CD4-positive, alpha-beta memory T cell (primary cell): ENCODE data around the gene ESYT3. TPM values are rescaled to one million over a fixed set of nuclear protein-coding genes. Genes with fewer than 3 reads are reported as not detected.
"Not testable (repeated sequence)": the region's sequence is repeated elsewhere in the genome, so short reads cannot be mapped to it uniquely, and the experiment has no call there.

Experiments used
- CTCF ChIA-PET: fragments of 350-600 bp; sonication (Branson Sonifier 250); formaldehyde crosslinking; loops from one replicate; lab custom pipeline; 2021; ENCODE audit warnings: inconsistent platforms; ENCODE audit not compliant: partially characterized antibody; lab: Charles Lee
- POLR2A ChIA-PET: fragments of 350-600 bp; sonication (Branson Sonifier 250); formaldehyde crosslinking; loops from one replicate; lab custom pipeline; 2021; ENCODE audit not compliant: partially characterized antibody; lab: Charles Lee
- DNase-seq, 5 donors: peaks; one replicate each; pipeline versions ENCODE4 v3.0.0 to v3.0.0-alpha.2; 2020 to 2022; ENCODE audit warnings: mixed read lengths in 1 of 5
- H3K27ac ChIP-seq: one replicate; pipeline ENCODE4 v1.7.0; 2013; ENCODE audit warnings: low read depth, low read length
- H3K27me3 ChIP-seq: 2 replicates; pipeline ENCODE4 v1.7.0; 2013; ENCODE audit warnings: mild to moderate bottlenecking, low read length, moderate library complexity; ENCODE audit not compliant: insufficient read depth
- H3K36me3 ChIP-seq: 2 replicates; pipeline ENCODE4 v1.7.0; 2013; ENCODE audit warnings: mild to moderate bottlenecking, low read length, moderate library complexity; ENCODE audit not compliant: insufficient read depth
- H3K4me1 ChIP-seq: 2 replicates; pipeline ENCODE4 v1.7.0; 2013; ENCODE audit warnings: mild to moderate bottlenecking, low read length, moderate library complexity; ENCODE audit not compliant: insufficient read depth
- H3K4me3 ChIP-seq, 2 donors: one replicate each; pipeline ENCODE4 v1.7.0; 2013; ENCODE audit warnings: low read length in 2 of 2, mild to moderate bottlenecking in 1 of 2
- H3K9me3 ChIP-seq, 2 donors: one replicate each; pipeline ENCODE4 v1.7.0; 2013; ENCODE audit warnings: low read length in 2 of 2, control low read depth in 1 of 2; ENCODE audit not compliant: control insufficient read depth in 1 of 2
- H3K27ac Mint-ChIP-seq, 7 donors: one replicate each; pipeline ENCODE4 v1.8.0; 2020 to 2021; ENCODE audit warnings: mixed read lengths in 7 of 7, mild to moderate bottlenecking in 6 of 7, inconsistent platforms in 3 of 7, moderate library complexity in 3 of 7
- H3K27me3 Mint-ChIP-seq, 2 donors: one replicate each; pipeline ENCODE4 v1.8.0; 2020 to 2021; ENCODE audit warnings: mixed read lengths in 2 of 2
- H3K36me3 Mint-ChIP-seq, 2 donors: one replicate each; pipeline ENCODE4 v1.8.0; 2020 to 2021; ENCODE audit warnings: mixed read lengths in 2 of 2, inconsistent platforms in 1 of 2, mild to moderate bottlenecking in 1 of 2
- H3K4me1 Mint-ChIP-seq, 4 donors: one replicate each; pipeline ENCODE4 v1.8.0; 2020 to 2021; ENCODE audit warnings: mixed read lengths in 4 of 4, mild to moderate bottlenecking in 1 of 4
- H3K4me3 Mint-ChIP-seq, 8 donors: one replicate each; pipeline ENCODE4 v1.8.0; 2020 to 2021; ENCODE audit warnings: mixed read lengths in 8 of 8, mild to moderate bottlenecking in 7 of 8, moderate library complexity in 6 of 8, inconsistent platforms in 3 of 8
- H3K9me3 Mint-ChIP-seq, 8 donors: one replicate each; pipeline ENCODE4 v1.8.0; 2020 to 2021; ENCODE audit warnings: mixed read lengths in 8 of 8, mild to moderate bottlenecking in 5 of 8, inconsistent platforms in 3 of 8, moderate library complexity in 1 of 8
- intact Hi-C: fragments of 100-400 bp; cut with micrococcal nuclease; formaldehyde crosslinking; loops from one replicate; pipeline ENCODE4 v1.15.1; 2023
- polyA plus RNA-seq, 2 donors: library from polyadenylated mRNA; unstranded; fragments of 300-500 nt; fragmentation: Illumina TruSeq; gene quantifications; one replicate each; pipeline ENCODE4 v1.2.3, GENCODE V29; 2021
- total RNA-seq, 2 experiments: library from RNA; stranded (reverse); gene quantifications; one replicate each; pipeline ENCODE4 v1.2.3, GENCODE V29; 2021

Gene ESYT3
- total and polyA plus RNA-seq, 4 experiments from 2014 or later: 0.11 TPM; not detected in 3

DNA sequence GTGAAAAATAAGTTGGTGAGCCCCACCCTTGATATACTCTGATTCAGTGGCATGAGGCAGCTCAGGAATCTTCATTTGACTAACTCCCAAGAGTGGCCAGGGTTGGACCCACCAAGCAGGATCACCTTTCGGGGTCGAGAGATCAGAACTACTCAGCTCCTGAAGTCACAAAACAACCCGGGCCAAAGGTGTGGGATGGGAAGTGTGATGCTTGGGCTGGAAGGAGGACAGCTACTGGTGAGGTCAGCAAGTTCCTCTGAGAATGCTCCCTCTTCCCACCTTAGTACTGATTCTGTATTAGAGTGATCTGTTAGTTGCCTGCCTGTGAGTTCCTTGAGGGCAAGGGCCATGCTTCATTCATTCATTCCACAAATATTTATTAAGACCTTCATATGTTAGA, 15.1 kb downstream of the ESYT3 start:
- H3K4me3 ChIP-seq: no peak overlapping the region
- no peak for DNase-seq
- no peaks in the 10 kb centered on the region for H3K4me1 ChIP-seq
- H3K27ac ChIP-seq: no peak overlapping the region
- no peaks in the 10 kb centered on the region for H3K36me3 ChIP-seq
- H3K36me3 Mint-ChIP-seq: no peaks in the 10 kb centered on the region
- intact Hi-C loops: no loop called here
- ChIA-PET CTCF (interaction anchor here (0.8 kb wide), 1 partner anchor 35 kb away, joined by 5 read pairs; no protein-coding TSS in a partner anchor), POLR2A (no interaction called here)
- peaks cover 0 to under 1% (median 0%) of the 10 kb centered on the region in 4 donors for H3K4me1 Mint-ChIP-seq
- no peak overlapping the region for H3K4me3 Mint-ChIP-seq
- H3K27me3 Mint-ChIP-seq: no peaks in the 10 kb centered on the region
- peak overlapping the region in 1 of 7 donors; percentile 42 for H3K27ac Mint-ChIP-seq
- no peaks in the 10 kb centered on the region for H3K9me3 ChIP-seq
- H3K27me3 ChIP-seq: no peaks in the 10 kb centered on the region
- H3K9me3 Mint-ChIP-seq: no peaks in the 10 kb centered on the region

DNA sequence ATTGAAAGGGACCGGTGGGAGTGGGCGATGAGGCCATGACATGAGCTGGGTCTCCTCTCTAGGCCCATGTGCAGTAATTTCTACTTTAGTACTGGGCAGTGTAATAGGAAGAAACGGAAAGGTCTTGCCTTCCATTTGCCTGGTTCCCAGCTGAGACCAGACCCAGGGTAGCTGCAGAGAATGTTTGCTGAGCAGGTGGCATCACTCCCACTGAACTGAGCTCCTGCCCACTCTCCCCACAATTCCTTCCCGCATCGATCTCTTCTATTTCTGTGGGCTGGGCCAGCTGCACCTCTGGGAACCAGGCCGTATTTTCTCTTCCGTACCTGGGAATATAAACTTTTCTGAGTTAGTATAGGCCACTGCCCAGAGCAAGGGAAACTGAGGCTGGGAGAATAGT, 15.8 kb downstream of the ESYT3 start:
- no peaks in the 10 kb centered on the region for H3K9me3 ChIP-seq
- H3K4me3 Mint-ChIP-seq: no peak overlapping the region
- DNase-seq: no peak
- H3K4me1 ChIP-seq: no peaks in the 10 kb centered on the region
- H3K36me3 ChIP-seq: no peaks in the 10 kb centered on the region
- H3K4me1 Mint-ChIP-seq: peaks cover 0 to 3% (median 0%) of the 10 kb centered on the region in 4 donors
- ChIA-PET CTCF (interaction anchor here (0.8 kb wide), 1 partner anchor 36 kb away, joined by 5 read pairs; no protein-coding TSS in a partner anchor), POLR2A (no interaction called here)
- peak overlapping the region in 1 of 7 donors; percentile 9 for H3K27ac Mint-ChIP-seq
- H3K9me3 Mint-ChIP-seq: no peaks in the 10 kb centered on the region
- no peak overlapping the region for H3K4me3 ChIP-seq
- no peak overlapping the region for H3K27ac ChIP-seq
- no peaks in the 10 kb centered on the region for H3K36me3 Mint-ChIP-seq
- H3K27me3 ChIP-seq: no peaks in the 10 kb centered on the region
- H3K27me3 Mint-ChIP-seq: no peaks in the 10 kb centered on the region
- intact Hi-C loops: no loop called here

- Mint-ChIP-seq H3K36me3 (no peaks in the 10 kb centered on the region), H3K4me3 (no peak overlapping the region), H3K9me3 (no peaks in the 10 kb centered on the region), H3K27me3 (no peaks in the 10 kb centered on the region), H3K27ac (no peak overlapping the region), H3K4me1 (peaks cover 0 to 7% (median 4%) of the 10 kb centered on the region in 4 donors)
- no peak for DNase-seq
- peaks cover 2% of the 10 kb centered on the region for H3K4me1 ChIP-seq
- no peak overlapping the region for H3K27ac ChIP-seq
- H3K27me3 ChIP-seq: no peaks in the 10 kb centered on the region
- no peak overlapping the region for H3K4me3 ChIP-seq
- CTCF ChIA-PET: no interaction called here
- no peaks in the 10 kb centered on the region for H3K36me3 ChIP-seq
- no peaks in the 10 kb centered on the region for H3K9me3 ChIP-seq
- POLR2A ChIA-PET: no interaction called here
- intact Hi-C loops: no loop called here
Observed at GRCh38 chr3:138450704-138451424, 16.4 kb downstream of the ESYT3 start.

DNA sequence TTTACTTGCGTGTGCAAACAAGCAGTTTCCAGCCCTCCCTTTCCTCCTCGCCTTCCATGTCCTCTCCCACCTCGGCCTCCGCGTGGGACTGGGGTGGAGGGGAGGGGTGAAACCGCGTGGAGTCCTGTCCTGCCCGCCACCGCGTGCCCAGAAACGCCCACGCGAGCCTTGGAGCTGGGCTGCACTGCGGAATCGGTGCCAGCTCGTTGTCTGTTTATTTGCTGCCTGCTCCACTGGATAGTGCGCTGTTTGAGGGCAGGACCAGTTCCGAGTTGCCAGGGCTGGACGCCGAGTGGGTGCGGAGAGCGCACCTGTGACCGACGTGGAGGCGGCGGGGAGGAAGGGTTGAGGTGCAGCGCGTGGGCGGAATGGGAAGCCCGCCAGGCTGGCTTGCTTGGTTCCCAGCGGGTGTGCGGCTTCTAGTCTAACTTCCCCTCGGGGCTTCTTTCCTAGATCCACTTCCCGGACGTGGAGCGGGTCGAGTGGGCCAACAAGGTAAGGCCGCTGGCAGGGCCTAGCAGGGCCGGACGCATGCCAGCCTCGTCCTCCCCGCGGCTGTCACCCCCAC, 17.3 kb downstream of the ESYT3 start:
- Mint-ChIP-seq H3K27me3 (no peaks in the 10 kb centered on the region), H3K36me3 (no peaks in the 10 kb centered on the region), H3K9me3 (peaks cover 0 to 2% (median 0%) of the 10 kb centered on the region in 8 donors), H3K27ac (no peak overlapping the region), H3K4me3 (no peak overlapping the region), H3K4me1 (peaks cover 2 to 11% (median 10%) of the 10 kb centered on the region in 4 donors)
- ChIA-PET POLR2A (interaction anchor here (0.6 kb wide), 1 partner anchor 1078 kb away, joined by 3 read pairs; no protein-coding TSS in a partner anchor), CTCF (no interaction called here)
- no peak for DNase-seq
- no peaks in the 10 kb centered on the region for H3K27me3 ChIP-seq
- H3K27ac ChIP-seq: no peak overlapping the region
- intact Hi-C loops: no loop called here
- H3K4me1 ChIP-seq: peaks cover 7% of the 10 kb centered on the region
- H3K9me3 ChIP-seq: no peaks in the 10 kb centered on the region
- no peak overlapping the region for H3K4me3 ChIP-seq
- no peaks in the 10 kb centered on the region for H3K36me3 ChIP-seq

- intact Hi-C loops: no loop called here
Observed at GRCh38 chr3:138452436-138452835, 18.0 kb downstream of the ESYT3 start.

DNA sequence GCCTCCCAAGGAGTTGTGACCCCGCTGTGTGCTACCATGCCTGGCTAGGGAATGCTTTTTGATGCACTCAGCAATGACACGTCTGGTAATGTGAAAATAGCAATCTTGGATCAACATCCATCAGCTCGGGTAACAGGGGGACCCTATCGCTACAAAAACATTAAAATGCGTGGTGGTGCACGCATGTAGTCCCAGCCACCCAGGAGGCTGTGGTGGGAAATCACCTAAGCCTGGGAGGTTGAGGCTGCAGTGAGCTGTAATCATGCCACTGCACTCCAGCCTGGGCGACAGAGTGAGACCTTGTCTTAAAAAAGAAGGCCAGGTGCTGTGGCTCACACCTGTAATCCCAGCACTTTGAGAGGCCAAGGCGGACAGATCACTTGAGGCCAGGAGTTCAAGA, 19.5 kb downstream of the ESYT3 start:
- DNase-seq, H3K27ac ChIP-seq, CTCF ChIA-PET, H3K9me3 Mint-ChIP-seq, intact Hi-C loops, H3K4me1 ChIP-seq, H3K27ac Mint-ChIP-seq, H3K27me3 ChIP-seq, H3K9me3 ChIP-seq, H3K4me3 Mint-ChIP-seq, H3K36me3 Mint-ChIP-seq, H3K4me3 ChIP-seq, H3K27me3 Mint-ChIP-seq, POLR2A ChIA-PET, H3K36me3 ChIP-seq: not testable (repeated sequence)
- peaks cover 3 to 16% (median 10%) of the 10 kb centered on the region in 4 donors for H3K4me1 Mint-ChIP-seq

More at GRCh38 chr3:138452436-138452835, 18.0 kb downstream of the ESYT3 start:
- Histone ChIP-seq H3K4me3 (no peak overlapping the region), H3K4me1 (peaks cover 7% of the 10 kb centered on the region), H3K27ac (no peak overlapping the region), H3K27me3 (no peaks in the 10 kb centered on the region), H3K36me3 (no peaks in the 10 kb centered on the region), H3K9me3 (no peaks in the 10 kb centered on the region)
- DNase-seq: no peak
- Mint-ChIP-seq H3K27ac (no peak overlapping the region), H3K4me3 (no peak overlapping the region), H3K4me1 (peaks cover 3 to 16% (median 10%) of the 10 kb centered on the region in 4 donors), H3K36me3 (no peaks in the 10 kb centered on the region), H3K9me3 (peaks cover 0 to 2% (median 0%) of the 10 kb centered on the region in 8 donors), H3K27me3 (peaks cover 0 to 4% of the 10 kb centered on the region in 2 donors)
- ChIA-PET POLR2A (no interaction called here), CTCF (no interaction called here)

DNA sequence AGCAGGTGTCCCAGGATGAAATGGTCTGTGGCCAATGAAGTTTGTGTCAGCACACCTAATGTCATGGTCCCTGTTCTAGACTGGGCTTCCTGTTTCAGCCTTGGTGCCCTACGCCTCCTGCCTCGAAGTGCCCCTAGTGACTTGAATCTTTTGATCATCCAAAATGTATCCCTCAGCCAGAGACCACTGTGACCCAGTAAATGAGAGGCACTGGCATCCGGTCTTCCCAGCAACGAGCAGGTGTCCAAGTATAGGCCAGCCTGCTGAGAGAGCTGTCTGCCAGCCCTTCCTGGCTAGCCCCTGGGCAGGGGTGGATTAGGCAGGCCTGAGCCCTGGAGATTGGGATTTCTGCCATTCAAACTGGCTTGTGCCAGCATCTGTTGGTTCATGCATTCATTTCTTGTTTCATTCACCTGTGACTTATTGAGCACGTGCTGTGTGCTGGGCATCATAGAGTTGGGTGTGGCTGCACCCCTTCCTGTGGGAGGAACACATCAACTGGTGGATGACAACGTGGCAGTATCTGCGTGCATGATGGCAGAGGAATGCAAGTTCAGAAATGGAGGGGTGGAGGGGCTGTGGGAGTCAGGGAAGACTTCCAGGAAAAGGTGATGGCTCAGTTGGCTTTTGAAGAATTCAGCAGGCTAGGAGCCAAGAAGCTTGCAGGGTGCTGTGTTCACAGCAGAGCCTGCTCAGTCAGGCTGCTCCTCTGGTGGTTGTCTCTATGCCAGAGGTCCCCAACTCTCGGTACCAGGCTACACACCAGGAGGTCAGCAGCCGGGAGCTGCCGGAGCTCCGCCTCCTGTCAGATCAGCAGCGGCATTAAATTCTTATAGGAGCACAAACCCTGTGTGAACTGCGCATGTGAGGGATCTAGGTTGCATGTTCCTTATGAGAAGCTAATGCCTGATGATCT, 21.6 kb downstream of the ESYT3 start:
- intact Hi-C loops: no loop called here
- no peak overlapping the region for H3K4me3 Mint-ChIP-seq
- H3K27ac Mint-ChIP-seq: peak overlapping the region in 1 of 7 donors; percentile 27

More for the DNA sequence above, 21.6 kb downstream of the ESYT3 start:
- Mint-ChIP-seq H3K9me3 (peaks cover 0 to 2% (median 0%) of the 10 kb centered on the region in 8 donors), H3K4me1 (peaks cover 3 to 16% (median 10%) of the 10 kb centered on the region in 4 donors), H3K36me3 (no peaks in the 10 kb centered on the region), H3K27me3 (peaks cover 0 to 4% of the 10 kb centered on the region in 2 donors)
- H3K4me3 ChIP-seq: no peak overlapping the region
- H3K27ac ChIP-seq: no peak overlapping the region
- ChIA-PET CTCF (interaction anchor here (1.2 kb wide), 2 partner anchors 10 to 38 kb away, joined by 3 read pairs; no protein-coding TSS in a partner anchor), POLR2A (no interaction called here)
- H3K27me3 ChIP-seq: no peaks in the 10 kb centered on the region
- H3K9me3 ChIP-seq: no peaks in the 10 kb centered on the region
- no peak for DNase-seq
- H3K4me1 ChIP-seq: peaks cover 7% of the 10 kb centered on the region
- H3K36me3 ChIP-seq: no peaks in the 10 kb centered on the region
